Fibroblast of skin of left quadriceps (primary cell): ENCODE results near the gene SH3BP1.
"Not testable (repeated sequence)": the region's sequence is repeated elsewhere in the genome, so short reads cannot be mapped to it uniquely, and the experiment has no call there.

ENCODE experiments used
- DNase-seq, 2 experiments: peaks; one replicate each; pipeline ENCODE4 v3.0.0-alpha.2; 2013; ENCODE audit warnings: low read depth in 2 of 2

SH3BP1 gene

GRCh38 chr22:37633625-37634416 is 5.6 kb upstream of the SH3BP1 start:
- DNase-seq, result peak; percentile 71 to 77

DNA sequence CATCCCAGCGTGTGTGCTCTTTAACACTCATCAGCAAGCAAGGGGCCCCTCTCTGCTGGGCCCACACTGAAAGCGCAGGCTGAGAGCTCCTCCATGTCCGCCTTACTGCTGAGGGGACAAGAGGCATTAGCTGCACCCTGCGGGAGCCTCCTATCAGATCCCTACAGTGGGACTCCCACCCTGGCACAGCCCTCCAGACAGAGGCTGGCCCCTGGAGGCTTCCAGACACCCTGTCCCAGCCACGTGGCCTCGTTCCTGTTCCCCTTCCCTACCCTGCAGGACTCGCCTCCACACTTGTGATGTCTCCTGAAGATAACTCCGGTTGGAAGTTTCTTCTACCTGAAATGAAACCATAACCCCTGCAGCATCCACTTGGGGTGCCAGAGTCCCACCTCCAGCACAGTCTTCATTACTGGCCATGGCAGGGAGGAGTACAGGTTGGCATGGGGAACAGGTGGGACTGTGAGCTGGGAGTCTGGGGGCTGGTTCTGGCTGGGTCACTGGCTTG is 5.0 kb upstream of the SH3BP1 start:
- no peak for DNase-seq

DNA sequence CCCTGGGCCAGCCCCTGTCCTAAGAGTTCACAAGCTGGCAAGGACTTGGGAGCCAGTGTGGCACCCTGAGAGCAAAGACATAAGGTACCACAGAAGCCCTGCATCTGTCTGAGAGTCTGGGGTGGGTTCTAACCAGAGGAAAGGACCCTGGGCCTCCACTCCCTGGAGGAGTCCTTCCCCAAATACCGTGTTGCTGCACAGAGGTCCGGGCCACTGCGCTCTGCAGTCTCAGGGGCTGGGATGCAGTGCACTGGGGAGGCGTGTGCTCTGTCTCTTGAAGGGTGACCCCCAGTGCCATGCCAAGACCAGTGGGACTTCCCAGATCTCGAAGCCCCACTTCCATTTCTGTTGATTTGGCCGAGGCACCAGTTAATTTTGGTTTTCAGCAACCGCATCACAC is 4.3 kb upstream of the SH3BP1 start:
- no peak for DNase-seq

- no peak for DNase-seq
Measured at GRCh38 chr22:37636186-37636948, 3.1 kb upstream of the SH3BP1 start.

GRCh38 chr22:37636949-37637273 is 2.6 kb upstream of the SH3BP1 start:
- DNase-seq, result no peak

DNA sequence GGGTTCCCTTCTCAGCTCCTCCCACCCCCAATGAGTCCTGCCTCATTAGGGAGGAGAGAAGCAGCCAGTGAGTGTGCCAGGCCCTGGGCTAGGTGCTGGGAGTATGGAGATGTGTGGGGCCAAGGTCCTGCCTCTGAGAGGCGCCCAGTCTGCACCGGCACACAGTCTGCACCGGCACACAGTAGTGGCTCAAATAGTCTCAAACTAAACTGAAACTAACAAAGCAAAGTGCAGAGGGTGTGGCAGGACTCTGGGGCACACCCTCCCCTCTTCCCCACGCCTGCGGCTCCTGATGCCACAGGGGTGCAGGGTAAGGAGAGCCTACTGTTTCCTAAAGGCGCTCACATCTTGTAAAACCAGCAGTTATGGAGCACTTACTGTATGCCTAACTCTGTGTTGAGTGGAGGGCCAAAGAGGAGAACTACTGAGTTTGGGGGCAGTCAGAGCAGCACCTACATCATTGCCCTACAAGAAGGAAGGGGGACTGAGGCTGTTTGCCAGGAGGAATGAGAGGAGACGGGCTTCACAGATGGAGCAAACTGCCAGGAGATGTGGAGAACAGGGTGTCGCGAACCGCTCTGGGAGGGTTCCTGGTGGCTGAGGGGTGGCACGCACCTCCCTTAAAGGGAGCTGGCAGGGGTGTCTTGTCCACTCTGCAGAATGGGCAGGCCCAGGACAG is 939 bp upstream of the SH3BP1 start:
- no peak for DNase-seq

GRCh38 chr22:37639771-37640590 is 512 bp downstream of the SH3BP1 start:
- DNase-seq, result no peak

DNA sequence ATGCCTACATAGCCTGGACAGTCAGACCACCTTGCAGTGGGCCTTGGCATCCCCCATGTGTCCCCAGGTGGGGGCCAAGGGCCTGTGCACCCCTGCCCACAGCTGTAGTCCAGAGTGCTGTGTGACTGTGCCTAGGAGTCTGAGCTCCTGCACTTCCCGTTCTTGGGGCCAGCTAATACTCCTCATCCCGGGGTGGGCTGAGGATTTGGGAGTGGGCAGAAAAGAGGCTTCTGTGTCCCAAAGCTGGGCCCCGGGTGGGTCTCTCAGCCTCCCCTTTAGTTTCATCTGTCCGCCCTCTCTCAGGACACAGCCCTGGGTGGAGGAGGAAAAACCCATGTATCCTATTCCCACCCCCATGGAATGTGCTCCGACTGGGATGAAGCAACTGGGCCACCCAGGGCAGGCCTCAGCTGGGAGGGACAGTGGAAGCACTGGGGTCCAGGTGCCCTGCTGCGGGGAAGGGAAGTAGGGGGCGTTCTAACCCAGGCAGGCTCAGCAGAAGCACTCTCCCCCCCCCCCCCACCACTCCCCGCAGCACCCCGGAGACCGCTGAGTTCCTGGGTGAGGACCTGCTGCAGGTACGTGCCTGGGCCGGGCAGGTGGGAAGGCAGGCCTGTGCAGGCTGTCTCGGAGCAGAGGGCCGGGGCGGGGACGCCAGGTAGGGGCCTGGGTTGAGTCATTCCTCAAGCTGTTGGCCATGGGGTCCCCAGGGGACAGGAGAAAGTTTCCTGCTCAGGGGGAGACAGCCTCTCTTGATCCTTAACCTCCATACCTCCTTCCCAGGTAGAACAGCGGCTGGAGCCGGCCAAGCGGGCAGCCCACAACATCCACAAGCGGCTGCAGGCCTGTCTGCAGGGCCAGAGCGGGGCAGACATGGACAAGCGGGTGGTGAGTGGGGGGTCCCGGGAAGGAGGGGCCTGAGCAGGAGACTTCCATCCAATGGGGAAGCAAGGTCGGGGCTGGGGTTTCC is 1.4 kb downstream of the SH3BP1 start:
- no peak for DNase-seq

- DNase-seq, result no peak
Measured at GRCh38 chr22:37641561-37641949, 2.1 kb downstream of the SH3BP1 start.

DNA sequence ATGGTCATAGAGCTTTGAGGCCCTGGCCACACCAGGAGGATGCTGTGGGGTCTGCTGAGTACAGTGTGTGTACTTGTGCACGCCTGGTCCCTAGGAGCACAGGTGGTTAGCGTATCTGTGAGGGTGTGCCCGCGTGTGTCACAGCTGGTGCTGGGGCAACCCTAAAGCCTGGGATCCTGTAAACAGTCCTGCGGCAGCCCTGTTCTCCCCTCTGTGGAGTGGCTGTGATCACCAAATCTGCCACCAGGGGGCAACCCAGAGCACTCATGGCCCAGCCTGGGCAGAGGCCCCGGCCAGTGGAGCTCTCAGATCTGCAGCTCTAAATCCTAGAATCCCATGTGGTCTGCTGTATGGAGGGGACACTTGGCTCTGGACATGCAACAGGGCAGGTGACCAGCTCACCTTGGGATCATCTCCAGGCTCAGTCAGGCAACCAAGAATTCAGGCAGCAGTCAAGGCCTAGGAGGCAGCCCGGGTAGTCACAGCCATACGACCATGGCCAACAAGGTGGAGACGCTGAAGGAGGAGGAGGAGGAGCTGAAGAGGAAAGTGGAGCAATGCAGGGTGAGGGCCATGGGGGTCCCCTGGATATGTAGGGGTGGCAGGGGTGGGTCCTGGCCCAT is 3.9 kb downstream of the SH3BP1 start:
- DNase-seq, result peak; percentile 31 to 45

GRCh38 chr22:37647317-37647716 is 7.8 kb downstream of the SH3BP1 start:
- no peak for DNase-seq

- no peak for DNase-seq
Measured at GRCh38 chr22:37647928-37648327, 8.5 kb downstream of the SH3BP1 start.

GRCh38 chr22:37650463-37651136 is 11.1 kb downstream of the SH3BP1 start:
- DNase-seq, result no peak

- DNase-seq, result no peak
Measured at GRCh38 chr22:37654563-37655251, 15.2 kb downstream of the SH3BP1 start.

DNA sequence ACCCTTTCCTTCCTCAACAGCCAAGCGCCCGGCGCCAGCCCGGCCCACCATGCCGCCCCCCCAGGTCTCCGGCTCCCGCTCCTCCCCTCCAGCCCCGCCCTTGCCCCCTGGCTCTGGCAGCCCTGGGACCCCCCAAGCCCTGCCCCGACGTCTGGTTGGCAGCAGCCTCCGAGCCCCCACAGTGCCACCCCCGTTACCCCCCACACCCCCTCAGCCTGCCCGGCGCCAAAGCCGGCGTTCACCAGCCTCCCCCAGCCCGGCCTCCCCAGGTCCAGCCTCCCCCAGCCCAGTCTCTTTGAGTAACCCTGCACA is 15.7 kb downstream of the SH3BP1 start:
- DNase-seq, result no peak

DNA sequence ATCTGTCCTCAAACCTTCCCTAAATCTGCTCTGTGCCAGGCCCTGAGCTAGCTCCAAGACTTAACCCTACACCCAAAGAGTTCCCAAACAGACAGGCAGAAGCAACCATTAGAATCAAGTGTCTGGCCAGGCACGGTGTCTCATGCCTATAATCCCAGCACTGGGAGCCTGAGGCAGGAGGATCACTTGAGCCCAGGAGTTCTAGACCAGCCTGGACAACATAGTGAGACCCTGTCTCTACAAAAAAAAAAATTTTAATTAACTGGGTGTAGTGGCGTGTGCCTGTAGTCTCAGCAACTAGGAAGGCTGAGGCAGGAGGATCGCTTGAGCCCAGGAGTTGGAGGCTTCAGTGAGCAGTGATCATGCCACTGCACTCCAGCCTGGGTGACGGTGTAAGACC is 17.1 kb downstream of the SH3BP1 start:
- DNase-seq, result not testable (repeated sequence)

GRCh38 chr22:37657590-37658132 is 18.2 kb downstream of the SH3BP1 start:
- DNase-seq, result no peak

- DNase-seq, result peak; percentile 100
Measured at GRCh38 chr22:37658133-37659065, 18.9 kb downstream of the SH3BP1 start, which contains the start of gene PDXP. Gene PDXP, plus strand, starts transcription at chr22:37658723. Its CDS starts 60 bp downstream, at chr22:37658783.
